H1 (cell line): ENCODE data around the gene UQCRC2. TPM values are rescaled to one million over a fixed set of nuclear protein-coding genes. Genes with fewer than 3 reads are reported as not detected.

Experiments
- CTCF ChIA-PET: fragments of 300-600 bp; sonication (Branson Sonifier 250); formaldehyde crosslinking; loops from one replicate; lab custom pipeline; 2021; ENCODE audit not compliant: partially characterized antibody; lab: Charles Lee
- POLR2A ChIA-PET: fragments of 300-600 bp; sonication (Branson Sonifier 250); formaldehyde crosslinking; loops from one replicate; lab custom pipeline; 2021; ENCODE audit warnings: inconsistent platforms; ENCODE audit not compliant: partially characterized antibody; lab: Charles Lee
- DNase-seq, 2 experiments: peaks; one replicate each; pipeline versions ENCODE4 v3.0.0 to v3.0.0-alpha.2; 2010 to 2022; ENCODE audit warnings: low spot score in 2 of 2, low read depth in 1 of 2, mixed read lengths in 1 of 2
- FAIRE-seq: peaks from 2 replicates; lab custom pipeline; 2011; peaks lifted over from hg19 to GRCh38; lab: Jason Lieb, UNC
- H2AFZ ChIP-seq: 2 replicates; pipeline ENCODE4 v1.8.1; 2012; ENCODE audit warnings: low read length, inconsistent platforms
- H2AK5ac ChIP-seq: 2 replicates; pipeline ENCODE4 v1.6.1; 2013; ENCODE audit warnings: low read depth, low read length
- H2BK120ac ChIP-seq: replicated peaks from 2 replicates; pipeline ENCODE3; 2013; ENCODE audit warnings: low read depth, low read length, inconsistent platforms
- H2BK12ac ChIP-seq: 2 replicates; pipeline ENCODE4 v1.6.1; 2013; ENCODE audit warnings: low read depth, low read length
- H2BK15ac ChIP-seq: 2 replicates; pipeline ENCODE4 v1.6.1; 2013; ENCODE audit warnings: low read length
- H2BK20ac ChIP-seq: 2 replicates; pipeline ENCODE4 v1.6.1; 2013; ENCODE audit warnings: low read length
- H2BK5ac ChIP-seq: 2 replicates; pipeline ENCODE4 v1.6.1; 2013; ENCODE audit warnings: low read depth, low read length
- H3K14ac ChIP-seq: 2 replicates; pipeline ENCODE4 v1.6.1; 2013; ENCODE audit warnings: inconsistent platforms; ENCODE audit not compliant: insufficient read length
- H3K18ac ChIP-seq: 2 replicates; pipeline ENCODE4 v1.6.1; 2013; ENCODE audit warnings: low read length; ENCODE audit errors: extremely low read depth
- H3K23ac ChIP-seq: 2 replicates; pipeline ENCODE4 v1.6.1; 2013; ENCODE audit warnings: inconsistent platforms; ENCODE audit not compliant: insufficient read length
- H3K23me2 ChIP-seq: 2 replicates; pipeline ENCODE4 v1.6.1; 2013; ENCODE audit warnings: low read depth, low read length
- H3K27ac ChIP-seq: 2 replicates; pipeline ENCODE4 v1.6.1; 2011; ENCODE audit warnings: low read depth, low read length, inconsistent platforms
- H3K27me3 ChIP-seq, 4 experiments: replicated peaks in 1 of 4; 1 replicate in 1 of 4; 2 replicates in 3 of 4; pipeline versions ENCODE4 v1.6.1 to v1.8.1; 2011 to 2013; ENCODE audit warnings: low read length in 3 of 4, mild to moderate bottlenecking in 3 of 4, inconsistent platforms in 2 of 4, mixed read lengths in 2 of 4, moderate library complexity in 1 of 4; ENCODE audit not compliant: control insufficient read depth in 3 of 4, insufficient read depth in 3 of 4; ENCODE audit errors: extremely low read depth in 1 of 4
- H3K36me3 ChIP-seq, 4 experiments: 2 replicates each; pipeline versions ENCODE4 v1.6.1 to v1.8.1; 2011 to 2013; ENCODE audit warnings: mild to moderate bottlenecking in 4 of 4, low read length in 3 of 4, moderate library complexity in 2 of 4, control low read depth in 1 of 4, inconsistent platforms in 1 of 4; ENCODE audit not compliant: insufficient read depth in 4 of 4, control insufficient read depth in 2 of 4
- H3K4ac ChIP-seq: replicated peaks from 2 replicates; pipeline ENCODE3; 2013; ENCODE audit warnings: low read length, low read depth, mixed read lengths, inconsistent platforms; ENCODE audit not compliant: insufficient read length
- H3K4me1 ChIP-seq, 4 experiments: replicated peaks in 1 of 4; 1 replicate in 1 of 4; 2 replicates in 3 of 4; pipeline versions ENCODE4 v1.6.1 to v1.8.1; 2011 to 2013; ENCODE audit warnings: low read length in 3 of 4, inconsistent platforms in 2 of 4, mixed read lengths in 1 of 4; ENCODE audit not compliant: insufficient read depth in 4 of 4, control insufficient read depth in 3 of 4
- H3K4me2 ChIP-seq, 2 experiments: 2 replicates each; pipeline versions ENCODE4 v1.6.1 to v1.8.1; 2011 to 2013; ENCODE audit warnings: low read depth in 2 of 2, low read length in 2 of 2, control low read depth in 1 of 2, inconsistent platforms in 1 of 2, mild to moderate bottlenecking in 1 of 2; ENCODE audit not compliant: insufficient read depth in 1 of 2
- H3K4me3 ChIP-seq, 4 experiments: fragments of 200-600, 300-600 bp in 1 of 4; sonication (generic), shearing (Covaris generic), sonication (Bioruptor Twin) in 1 of 4; 2 replicates each; pipeline versions ENCODE4 v1.5.1 to v1.8.1; 2011 to 2016; ENCODE audit warnings: low read length in 4 of 4, low read depth in 3 of 4, control low read depth in 2 of 4, inconsistent platforms in 2 of 4, mild to moderate bottlenecking in 2 of 4, mixed read lengths in 1 of 4, moderate library complexity in 1 of 4; ENCODE audit not compliant: insufficient read depth in 2 of 4; ENCODE audit errors: extremely low read depth in 1 of 4
- H3K56ac ChIP-seq: replicated peaks from 2 replicates; pipeline ENCODE3; 2013; ENCODE audit warnings: low read depth, mild to moderate bottlenecking, mixed read lengths, low read length, inconsistent platforms; ENCODE audit not compliant: insufficient read length
- H3K79me1 ChIP-seq: 2 replicates; pipeline ENCODE4 v1.6.1; 2013; ENCODE audit warnings: low read depth, low read length, control low read depth
- H3K79me2 ChIP-seq, 2 experiments: 2 replicates each; pipeline versions ENCODE4 v1.6.1 to v1.8.1; 2012 to 2013; ENCODE audit warnings: low read length in 2 of 2, mild to moderate bottlenecking in 2 of 2, inconsistent platforms in 1 of 2; ENCODE audit not compliant: insufficient read depth in 2 of 2, control insufficient read depth in 1 of 2
- H3K9ac ChIP-seq, 4 experiments: replicated peaks in 1 of 4; 1 replicate in 1 of 4; 2 replicates in 3 of 4; pipeline versions ENCODE4 v1.6.1 to v1.8.1; 2011 to 2013; ENCODE audit warnings: low read depth in 3 of 4, low read length in 3 of 4, control low read depth in 2 of 4, mild to moderate bottlenecking in 2 of 4, moderate library complexity in 2 of 4, inconsistent platforms in 1 of 4; ENCODE audit errors: extremely low read depth in 1 of 4
- H3K9me3 ChIP-seq, 2 experiments: 2 replicates each; pipeline versions ENCODE4 v1.6.1 to v1.8.1; 2012 to 2013; ENCODE audit warnings: mild to moderate bottlenecking in 2 of 2, moderate library complexity in 2 of 2, control low read depth in 1 of 2, inconsistent platforms in 1 of 2, low read depth in 1 of 2, low read length in 1 of 2, mixed read lengths in 1 of 2; ENCODE audit not compliant: insufficient read depth in 2 of 2
- H4K20me1 ChIP-seq, 2 experiments: replicated peaks in 1 of 2; 2 replicates each; pipeline versions ENCODE3 to v1.8.1; 2011 to 2013; ENCODE audit warnings: inconsistent platforms in 2 of 2, low read length in 2 of 2, mild to moderate bottlenecking in 1 of 2; ENCODE audit not compliant: insufficient read depth in 2 of 2, control insufficient read depth in 1 of 2
- H4K5ac ChIP-seq: 2 replicates; pipeline ENCODE4 v1.6.1; 2013; ENCODE audit warnings: low read length, low read depth, mixed read lengths, inconsistent platforms; ENCODE audit not compliant: insufficient read length
- H4K8ac ChIP-seq: 2 replicates; pipeline ENCODE4 v1.8.0; 2013; ENCODE audit warnings: mild to moderate bottlenecking, moderate library complexity, low read length, inconsistent platforms; ENCODE audit not compliant: insufficient read depth; ENCODE audit errors: extremely low read depth
- H4K91ac ChIP-seq: replicated peaks from 2 replicates; pipeline ENCODE3; 2013; ENCODE audit warnings: low read length, mixed read lengths, inconsistent platforms; ENCODE audit not compliant: insufficient read length
- BCL11A ChIP-seq, 2 experiments: IDR thresholded peaks; one replicate each; pipeline ENCODE4 v1.6.1; 2011; ENCODE audit warnings: low read depth in 2 of 2, low read length in 2 of 2, mild to moderate bottlenecking in 2 of 2
- CHD2 ChIP-seq: IDR thresholded peaks from 2 replicates; pipeline ENCODE4 v1.6.1; 2012; ENCODE audit warnings: low read length, improper control_type of control experiment
- CTBP2 ChIP-seq: IDR thresholded peaks from 2 replicates; pipeline ENCODE4 v1.7.0; 2011; ENCODE audit warnings: borderline replicate concordance, mild to moderate bottlenecking, moderate library complexity, mixed read lengths, low read length; ENCODE audit not compliant: insufficient read depth, insufficient read length
- MAX ChIP-seq: IDR thresholded peaks from 2 replicates; pipeline ENCODE4 v1.6.1; 2012; ENCODE audit warnings: inconsistent platforms
- NRF1 ChIP-seq: IDR thresholded peaks from 2 replicates; pipeline ENCODE4 v1.6.1; 2011; ENCODE audit warnings: mild to moderate bottlenecking, low read depth, low read length, improper control_type of control experiment
- POU5F1 ChIP-seq: IDR thresholded peaks from 2 replicates; pipeline ENCODE4 v1.6.1; 2011; ENCODE audit warnings: low read depth, mild to moderate bottlenecking, low read length, moderate library complexity
- SAP30 ChIP-seq: fragments of 300-600 bp; sonication (generic); IDR thresholded peaks from 2 replicates; pipeline ENCODE4 v1.7.1; 2012; ENCODE audit warnings: low read length, moderate library complexity, mild to moderate bottlenecking, inconsistent platforms; ENCODE audit not compliant: insufficient read depth, insufficient replicate concordance
- SP4 ChIP-seq: IDR thresholded peaks from 2 replicates; pipeline ENCODE4 v1.6.1; 2012; ENCODE audit warnings: low read length, inconsistent platforms
- TAF1 ChIP-seq: IDR thresholded peaks from 2 replicates; pipeline ENCODE4 v1.6.1; 2011; ENCODE audit warnings: mild to moderate bottlenecking, low read depth, low read length
- TEAD4 ChIP-seq: IDR thresholded peaks from 2 replicates; pipeline ENCODE4 v1.6.1; 2012; ENCODE audit warnings: low read depth, low read length, inconsistent platforms, mixed read lengths
- WGBS, 2 experiments: shearing (Covaris generic) in 1 of 2; methylation state at CpG; one replicate each; pipeline versions ENCODE4 v1.1.6 to v1.1.7; 2013 to 2015; ENCODE audit warnings: low lambda C conversion rate in 2 of 2, mixed read lengths in 2 of 2, inconsistent platforms in 1 of 2, low coverage in 1 of 2, missing lambda C conversion rate in 1 of 2; ENCODE audit not compliant: insufficient replicate concordance in 2 of 2, insufficient coverage in 1 of 2, insufficient read length in 1 of 2; ENCODE audit errors: extremely low coverage in 1 of 2, missing lambda C conversion rate in 1 of 2; 5-methylcytosine and 5-hydroxymethylcytosine counted together
- polyA plus RNA-seq, 7 experiments: library from polyadenylated mRNA; depleted of rRNA in 3 of 7; stranded (reverse) in 5 of 7; unstranded in 2 of 7; fragments of >200 nt in 5 of 7; fragments of 200-250 nt in 2 of 7; gene quantifications; 1 replicate in 5 of 7; 2 replicates in 1 of 7; 4 replicates in 1 of 7; pipeline versions ENCODE4 v1.2.1 to v1.2.3, GENCODE V29; 2011 to 2013; ENCODE audit warnings: missing spikeins in 2 of 7, mixed read lengths in 2 of 7
- total RNA-seq: library from RNA; stranded (reverse); fragmentation: NEBNext Ultra II Directional; extraction: Animal tissue kit (Norgen Biotek cat#: 25700); gene quantifications from 2 replicates; pipeline ENCODE4 v1.2.1, GENCODE V29; 2021

The UQCRC2 gene
- total and polyA plus RNA-seq, 2 of the 8 experiments (the other 6 are each of a cell fraction or from before 2014, with no cell fraction given), result 94.4 to 182 TPM

- Histone ChIP-seq H2AFZ (no peak overlapping the region), H3K18ac (no peak overlapping the region), H3K4ac (no peak overlapping the region), H3K4me2 (no peak overlapping the region), H4K8ac (no peak overlapping the region), H2BK120ac (no peak overlapping the region), H2BK20ac (no peak overlapping the region), H3K23ac (no peak overlapping the region), H4K91ac (no peak overlapping the region), H3K9me3 (no peaks in the 10 kb centered on the region), H2AK5ac (no peak overlapping the region), H3K14ac (no peak overlapping the region), H3K9ac (no peak overlapping the region), H2BK12ac (no peak overlapping the region), H3K27me3 (no peaks in the 10 kb centered on the region), H3K4me3 (no peak overlapping the region), H3K79me1 (no peaks in the 10 kb centered on the region), H3K56ac (no peak overlapping the region), H3K36me3 (no peaks in the 10 kb centered on the region; a peak in 1 of 8 replicates), H3K27ac (no peak overlapping the region), H3K79me2 (peaks cover 0 to 27% of the 10 kb centered on the region in 2 experiments; a peak in 2 of 4 replicates), H4K5ac (no peak overlapping the region), H3K23me2 (no peaks in the 10 kb centered on the region), H2BK15ac (no peak overlapping the region), H3K4me1 (no peaks in the 10 kb centered on the region), H2BK5ac (no peak overlapping the region), H4K20me1 (no peaks in the 10 kb centered on the region)
- TF ChIP-seq CTBP2 (no peak), TEAD4 (no peak), BCL11A (IDR thresholded peaks at IDR 0.05; ENCODE audit: low read depth in 2 of 2, low read length in 2 of 2) (no peak), SAP30 (no peak), TAF1 (no peak), POU5F1 (no peak), MAX (no peak), CHD2 (no peak), NRF1 (no peak), SP4 (no peak)
- FAIRE-seq (no peak), DNase-seq (no peak)
- CTCF ChIA-PET, result interaction anchor here (1.1 kb wide), 1 partner anchor 14 kb away, joined by 3 read pairs; no protein-coding TSS in a partner anchor
- POLR2A ChIA-PET, result no interaction called here
- 90% methylated on average over 2 of the region's 2 CpGs; no CpG with 5 or more reads in 1 of the 2 experiments for WGBS, 2 experiments
Observed at GRCh38 chr16:22027633-22028032, 74.5 kb downstream of the UQCRC2 start.
